GM12872 (cell line): Measurements from ENCODE around the gene GNG2.

Experiments
- TF ChIP-seq, protein P1 (sequence below): IDR thresholded peaks from 3 replicates; pipeline ENCODE4 v1.5.1; 2011; ENCODE audit warnings: low read depth, mild to moderate bottlenecking, low read length, moderate library complexity; ENCODE audit not compliant: insufficient read depth

GNG2 gene

DNA sequence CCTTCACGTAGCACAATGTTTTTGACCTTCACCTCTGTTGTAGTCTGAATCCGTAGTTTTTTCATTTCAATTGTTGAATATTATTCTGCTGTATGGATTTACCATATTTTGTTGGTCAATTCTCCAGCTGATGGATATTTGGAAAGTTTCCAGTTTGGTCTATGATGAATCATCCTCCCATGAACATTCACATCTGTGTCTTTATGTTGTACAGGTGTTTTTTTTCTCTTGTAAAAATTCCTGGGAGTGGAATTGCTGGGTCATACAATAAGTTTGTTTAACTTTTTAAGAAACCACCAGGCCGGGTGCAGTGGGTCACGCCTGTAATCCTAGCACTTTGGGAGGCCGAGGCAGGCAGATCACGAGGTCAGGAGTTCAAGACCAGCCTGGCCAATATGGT, 36.7 kb upstream of the GNG2 start:
- TF ChIP-seq, protein P1, sequence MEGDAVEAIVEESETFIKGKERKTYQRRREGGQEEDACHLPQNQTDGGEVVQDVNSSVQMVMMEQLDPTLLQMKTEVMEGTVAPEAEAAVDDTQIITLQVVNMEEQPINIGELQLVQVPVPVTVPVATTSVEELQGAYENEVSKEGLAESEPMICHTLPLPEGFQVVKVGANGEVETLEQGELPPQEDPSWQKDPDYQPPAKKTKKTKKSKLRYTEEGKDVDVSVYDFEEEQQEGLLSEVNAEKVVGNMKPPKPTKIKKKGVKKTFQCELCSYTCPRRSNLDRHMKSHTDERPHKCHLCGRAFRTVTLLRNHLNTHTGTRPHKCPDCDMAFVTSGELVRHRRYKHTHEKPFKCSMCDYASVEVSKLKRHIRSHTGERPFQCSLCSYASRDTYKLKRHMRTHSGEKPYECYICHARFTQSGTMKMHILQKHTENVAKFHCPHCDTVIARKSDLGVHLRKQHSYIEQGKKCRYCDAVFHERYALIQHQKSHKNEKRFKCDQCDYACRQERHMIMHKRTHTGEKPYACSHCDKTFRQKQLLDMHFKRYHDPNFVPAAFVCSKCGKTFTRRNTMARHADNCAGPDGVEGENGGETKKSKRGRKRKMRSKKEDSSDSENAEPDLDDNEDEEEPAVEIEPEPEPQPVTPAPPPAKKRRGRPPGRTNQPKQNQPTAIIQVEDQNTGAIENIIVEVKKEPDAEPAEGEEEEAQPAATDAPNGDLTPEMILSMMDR: no peak

DNA sequence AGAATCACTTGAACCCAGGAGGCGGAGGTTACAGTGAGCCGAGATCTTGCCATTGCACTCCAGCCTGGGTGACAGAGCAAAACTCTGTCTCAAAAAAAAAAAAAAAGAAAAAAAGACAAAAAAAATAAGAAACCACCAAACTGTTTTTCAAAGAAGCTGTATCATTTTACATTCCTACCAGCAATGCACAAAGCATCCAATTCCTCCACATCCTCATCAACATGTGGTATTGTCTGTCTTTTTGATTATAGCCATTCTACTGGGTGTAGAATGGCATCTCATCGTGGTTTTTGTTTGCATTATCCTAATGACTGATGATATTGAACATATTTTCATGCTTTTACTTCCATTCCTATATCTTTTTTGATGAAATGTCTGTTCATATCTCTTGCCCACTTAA, 36.2 kb upstream of the GNG2 start:
- TF ChIP-seq, protein P1: no peak

DNA sequence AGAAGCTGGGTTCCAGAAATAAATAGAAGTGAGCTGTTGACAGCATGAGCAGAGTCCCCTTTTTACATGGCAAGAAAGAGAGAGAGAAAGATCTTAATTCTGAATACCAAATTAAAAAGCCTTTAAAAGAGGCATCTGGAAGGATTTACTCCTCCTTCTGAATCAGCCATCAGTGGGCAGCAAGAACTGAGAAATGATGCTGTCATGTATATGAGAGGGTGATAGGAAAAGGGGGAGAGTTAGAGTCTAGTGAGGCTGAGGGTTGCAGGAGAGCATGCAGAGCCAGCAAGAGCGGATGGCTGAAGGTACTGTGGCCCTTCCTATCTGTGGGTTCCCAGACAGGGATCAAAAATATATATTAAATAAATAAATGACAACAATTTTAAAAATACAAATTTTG, 34.5 kb upstream of the GNG2 start:
- TF ChIP-seq, protein P1: no peak

DNA sequence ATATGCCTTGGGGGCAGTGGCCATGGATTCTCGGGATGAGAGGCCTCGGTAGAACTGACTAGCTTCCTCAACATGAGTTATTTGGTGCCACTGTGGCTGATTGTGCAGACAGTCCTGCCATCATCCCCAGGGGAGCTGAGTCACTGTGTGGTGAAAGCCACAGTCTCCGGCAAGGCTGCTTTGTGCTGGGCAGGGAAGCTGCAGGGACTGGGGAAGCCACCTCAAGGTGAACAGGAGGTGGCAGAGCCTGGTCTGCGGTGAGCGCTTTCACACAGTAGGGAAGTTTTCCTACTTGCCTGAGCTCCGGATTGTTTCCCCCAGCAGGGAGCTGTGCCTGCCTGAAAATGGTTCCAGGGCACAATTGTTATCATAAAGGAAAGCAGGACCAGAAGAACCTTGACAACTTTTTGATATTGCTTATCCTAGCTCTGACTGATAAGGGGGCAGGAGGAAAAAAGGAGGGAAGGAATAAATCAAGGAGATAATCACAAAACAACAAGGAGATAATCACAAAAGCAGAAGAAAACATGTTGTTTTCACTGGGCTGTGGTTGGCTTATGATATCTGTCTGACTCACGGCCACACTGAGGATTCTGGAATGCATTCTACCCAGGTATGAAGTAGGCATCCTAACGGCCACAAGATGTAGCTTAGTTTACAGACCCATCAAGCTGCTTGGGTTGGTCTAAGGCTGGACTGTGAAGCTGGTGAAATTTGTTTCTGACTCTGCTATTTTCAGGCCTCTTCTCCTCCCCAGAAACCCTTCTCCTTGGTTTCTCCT, 32.2 kb upstream of the GNG2 start:
- TF ChIP-seq, protein P1: no peak

- TF ChIP-seq, protein P1: no peak
Measured at GRCh38 chr14:51834240-51834639, 26.2 kb upstream of the GNG2 start.

DNA sequence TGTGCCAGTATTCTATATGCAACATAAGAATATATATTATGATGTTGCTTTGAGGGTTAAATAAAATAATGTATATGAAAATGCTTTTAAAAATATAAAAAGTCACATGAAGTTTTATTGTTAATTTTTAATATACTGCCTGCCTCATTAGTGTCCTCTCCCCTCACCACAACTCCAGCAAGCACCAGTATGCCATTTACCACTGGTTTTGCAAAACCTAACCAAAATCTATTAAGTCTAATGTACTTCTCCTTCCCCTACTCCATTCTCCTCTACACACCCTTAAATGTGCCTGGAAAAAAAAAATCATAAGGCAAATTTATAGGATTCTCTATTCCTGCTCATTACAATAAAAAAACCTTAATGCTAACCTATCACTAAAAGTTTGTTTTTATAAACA, 24.0 kb upstream of the GNG2 start:
- TF ChIP-seq, protein P1: no peak

DNA sequence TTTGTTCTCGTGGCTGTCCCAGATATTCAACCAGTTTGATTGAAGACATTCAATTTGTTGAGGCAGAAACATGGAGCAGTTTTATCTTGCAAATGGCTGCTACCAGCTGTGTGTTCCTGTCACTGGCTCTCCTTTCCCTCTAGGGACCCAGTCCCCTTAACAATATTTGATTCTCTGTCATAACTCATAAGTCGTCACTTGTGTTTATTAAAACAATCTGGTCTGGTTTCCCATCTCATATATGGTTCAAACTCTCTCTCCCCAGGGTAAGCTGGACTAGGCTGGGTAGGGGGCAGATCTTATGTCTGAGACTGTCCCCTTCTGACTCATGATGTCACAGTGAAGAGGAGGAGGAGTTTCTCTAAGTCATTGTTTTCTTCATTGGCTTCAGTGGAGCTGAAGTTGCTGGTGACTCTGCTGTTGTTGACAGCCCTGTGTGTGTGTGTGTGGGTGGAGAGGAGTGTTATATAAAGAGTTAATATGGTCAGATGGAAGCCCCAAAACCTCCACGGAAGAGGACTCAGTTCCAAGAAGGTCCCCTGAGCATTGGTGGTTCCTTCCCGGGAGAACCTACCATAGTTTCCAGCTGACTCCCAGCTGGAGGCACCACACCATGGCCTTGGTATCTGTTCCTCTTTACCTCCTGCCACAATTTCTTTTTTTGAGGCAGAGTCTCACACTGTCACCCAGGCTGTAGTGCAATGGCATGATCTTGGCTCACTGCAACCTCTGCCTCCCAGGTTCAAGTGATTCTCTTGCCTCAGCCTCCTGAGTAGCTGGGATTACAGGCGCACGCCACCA, 16.1 kb upstream of the GNG2 start:
- TF ChIP-seq, protein P1: no peak
